ENCODE results near the gene AADACL4. TPM values are rescaled to one million over a fixed set of nuclear protein-coding genes. Genes with fewer than 3 reads are reported as not detected.
A peak's percentile ranks its signal among the peaks of the same experiment; 100 is the strongest.

The AADACL4 gene
- total and polyA plus RNA-seq, 3 experiments from 2014 or later: not detected

GRCh38 chr1:12613180-12613579, 30.7 kb upstream of the AADACL4 start:
- peaks cover 2 to 58% (median 10%) of the 10 kb centered on the region in 3 donors for H3K36me3 Mint-ChIP-seq
- H3K4me1 Mint-ChIP-seq: peaks cover 62 to 75% (median 69%) of the 10 kb centered on the region in 3 donors
- DNase-seq: no peak

GRCh38 chr1:12614402-12615158, 29.3 kb upstream of the AADACL4 start:
- ChIA-PET POLR2A (interaction anchor here (0.5 to 2.7 kb wide), 4 partner anchors 11 to 181 kb away, joined by 3 to 18 read pairs (median 4); no protein-coding TSS in a partner anchor), CTCF (interaction anchor here (7.9 kb wide), 1 partner anchor 12 kb away, joined by 124 read pairs; no protein-coding TSS in a partner anchor)
- peaks cover 0 to 62% (median 10%) of the 10 kb centered on the region in 3 donors for H3K36me3 Mint-ChIP-seq
- Histone ChIP-seq H3K27me3 (ENCODE audit: insufficient read depth, low read length, poor library complexity, severe bottlenecking) (no peaks in the 10 kb centered on the region), H3K36me3 (ENCODE audit: insufficient read depth, low read length) (peaks cover 8% of the 10 kb centered on the region), H3K4me3 (ENCODE audit: low read length) (peak overlapping the region; percentile 92), H3K9me3 (ENCODE audit: low read length) (no peaks in the 10 kb centered on the region), H3K4me1 (ENCODE audit: insufficient read depth, low read length) (peaks cover 39% of the 10 kb centered on the region), H3K27ac (ENCODE audit: low read depth, low read length) (no peak overlapping the region)
- peak overlapping the region in 7 of 8 donors; percentile 42 to 96 (median 83) for H3K27ac Mint-ChIP-seq
- H3K4me3 Mint-ChIP-seq: peak overlapping the region; percentile 98 to 99 (median 98)
- H3K27me3 Mint-ChIP-seq: peaks cover 0 to 10% of the 10 kb centered on the region in 2 donors
- DNase-seq: no peak
- peaks cover 0 to 2% (median 0%) of the 10 kb centered on the region in 5 donors for H3K9me3 Mint-ChIP-seq
- peaks cover 67 to 77% (median 70%) of the 10 kb centered on the region in 3 donors for H3K4me1 Mint-ChIP-seq

More at GRCh38 chr1:12613180-12613579, 30.7 kb upstream of the AADACL4 start:
- no peak overlapping the region for H3K4me3 ChIP-seq (ENCODE audit: low read length)
- ChIA-PET POLR2A (no interaction called here), CTCF (no interaction called here)
- peaks cover 0 to 10% of the 10 kb centered on the region in 2 donors for H3K27me3 Mint-ChIP-seq
- peak overlapping the region in 6 of 8 donors; percentile 23 to 96 (median 64) for H3K27ac Mint-ChIP-seq
- H3K9me3 Mint-ChIP-seq: peaks cover 0 to 2% (median 0%) of the 10 kb centered on the region in 5 donors
- H3K27me3 ChIP-seq (ENCODE audit: insufficient read depth, low read length, poor library complexity, severe bottlenecking): no peaks in the 10 kb centered on the region
- H3K4me1 ChIP-seq (ENCODE audit: insufficient read depth, low read length): peaks cover 35% of the 10 kb centered on the region
- peak overlapping the region in 5 of 7 donors; percentile 9 to 71 (median 38) for H3K4me3 Mint-ChIP-seq
- no peaks in the 10 kb centered on the region for H3K9me3 ChIP-seq (ENCODE audit: low read length)
- H3K27ac ChIP-seq (ENCODE audit: low read depth, low read length): no peak overlapping the region
- peaks cover 8% of the 10 kb centered on the region for H3K36me3 ChIP-seq (ENCODE audit: insufficient read depth, low read length)

GRCh38 chr1:12615159-12615864, 28.6 kb upstream of the AADACL4 start:
- Mint-ChIP-seq H3K9me3 (peaks cover 0 to 2% (median 0%) of the 10 kb centered on the region in 5 donors), H3K27me3 (peaks cover 0 to 10% of the 10 kb centered on the region in 2 donors), H3K27ac (peak overlapping the region; percentile 67 to 96 (median 83)), H3K4me1 (peaks cover 70 to 79% (median 71%) of the 10 kb centered on the region in 3 donors), H3K4me3 (peak overlapping the region; percentile 98 to 99 (median 98)), H3K36me3 (peaks cover 0 to 59% (median 10%) of the 10 kb centered on the region in 3 donors)
- peak overlapping the region; percentile 92 for H3K4me3 ChIP-seq (ENCODE audit: low read length)
- no peak for DNase-seq
- H3K9me3 ChIP-seq (ENCODE audit: low read length): no peaks in the 10 kb centered on the region
- no peaks in the 10 kb centered on the region for H3K27me3 ChIP-seq (ENCODE audit: insufficient read depth, low read length, poor library complexity, severe bottlenecking)
- peaks cover 46% of the 10 kb centered on the region for H3K4me1 ChIP-seq (ENCODE audit: insufficient read depth, low read length)
- peaks cover 8% of the 10 kb centered on the region for H3K36me3 ChIP-seq (ENCODE audit: insufficient read depth, low read length)
- POLR2A ChIA-PET: interaction anchor here (0.5 to 2.7 kb wide), 4 partner anchors 11 to 181 kb away, joined by 3 to 18 read pairs (median 5); no protein-coding TSS in a partner anchor
- peak overlapping the region; percentile 85 for H3K27ac ChIP-seq (ENCODE audit: low read depth, low read length)
- CTCF ChIA-PET: interaction anchor here (1.6 to 7.9 kb wide), 3 partner anchors 9 to 43 kb away, joined by 4 to 124 read pairs (median 5); no protein-coding TSS in a partner anchor

- H3K27ac Mint-ChIP-seq: peak overlapping the region; percentile 67 to 97 (median 88)
- H3K27ac ChIP-seq (ENCODE audit: low read depth, low read length): peak overlapping the region; percentile 85
- H3K4me3 ChIP-seq (ENCODE audit: low read length): peak overlapping the region; percentile 92
- H3K36me3 Mint-ChIP-seq: peaks cover 0 to 51% (median 10%) of the 10 kb centered on the region in 3 donors
- peak overlapping the region; percentile 98 to 99 (median 98) for H3K4me3 Mint-ChIP-seq
- ChIA-PET CTCF (interaction anchor here (1.2 to 7.9 kb wide), 8 partner anchors 10 to 281 kb away, joined by 3 to 124 read pairs (median 6); no protein-coding TSS in a partner anchor), POLR2A (interaction anchor here (0.6 to 2.7 kb wide), 5 partner anchors 10 to 256 kb away, joined by 3 to 18 read pairs (median 6); no protein-coding TSS in a partner anchor)
- H3K36me3 ChIP-seq (ENCODE audit: insufficient read depth, low read length): peaks cover 8% of the 10 kb centered on the region
- H3K4me1 Mint-ChIP-seq: peaks cover 70 to 78% (median 70%) of the 10 kb centered on the region in 3 donors
- peaks cover 0 to 10% of the 10 kb centered on the region in 2 donors for H3K27me3 Mint-ChIP-seq
- peak in 1 of 5 donors; percentile 29 for DNase-seq
- peaks cover 47% of the 10 kb centered on the region for H3K4me1 ChIP-seq (ENCODE audit: insufficient read depth, low read length)
- H3K27me3 ChIP-seq (ENCODE audit: insufficient read depth, low read length, poor library complexity, severe bottlenecking): no peaks in the 10 kb centered on the region
- no peaks in the 10 kb centered on the region for H3K9me3 ChIP-seq (ENCODE audit: low read length)
- peaks cover 0 to 2% (median 0%) of the 10 kb centered on the region in 5 donors for H3K9me3 Mint-ChIP-seq
Measured at GRCh38 chr1:12615865-12616708, 27.8 kb upstream of the AADACL4 start.

GRCh38 chr1:12616709-12617373, 27.0 kb upstream of the AADACL4 start:
- H3K27ac ChIP-seq (ENCODE audit: low read depth, low read length): peak overlapping the region; percentile 85
- Mint-ChIP-seq H3K27me3 (peaks cover 0 to 10% of the 10 kb centered on the region in 2 donors), H3K4me3 (peak overlapping the region; percentile 98 to 99 (median 98)), H3K4me1 (peaks cover 64 to 72% (median 67%) of the 10 kb centered on the region in 3 donors), H3K36me3 (peaks cover 0 to 46% (median 10%) of the 10 kb centered on the region in 3 donors), H3K27ac (peak overlapping the region; percentile 88 to 97 (median 96)), H3K9me3 (peaks cover 0 to 2% (median 0%) of the 10 kb centered on the region in 5 donors)
- DNase-seq: peak in 2 of 5 donors; percentile 12 to 40
- POLR2A ChIA-PET: interaction anchor here (0.6 to 2.7 kb wide), 6 partner anchors 11 to 257 kb away, joined by 3 to 18 read pairs (median 6); no protein-coding TSS in a partner anchor
- peaks cover 47% of the 10 kb centered on the region for H3K4me1 ChIP-seq (ENCODE audit: insufficient read depth, low read length)
- CTCF ChIA-PET: interaction anchor here (0.7 to 7.9 kb wide), 13 partner anchors 11 to 282 kb away, joined by 3 to 124 read pairs (median 4); no protein-coding TSS in a partner anchor
- H3K4me3 ChIP-seq (ENCODE audit: low read length): peak overlapping the region; percentile 92
- H3K36me3 ChIP-seq (ENCODE audit: insufficient read depth, low read length): peaks cover 8% of the 10 kb centered on the region
- H3K9me3 ChIP-seq (ENCODE audit: low read length): no peaks in the 10 kb centered on the region
- no peaks in the 10 kb centered on the region for H3K27me3 ChIP-seq (ENCODE audit: insufficient read depth, low read length, poor library complexity, severe bottlenecking)

- Mint-ChIP-seq H3K36me3 (peaks cover 0 to 42% (median 7%) of the 10 kb centered on the region in 3 donors), H3K27me3 (peaks cover 0 to 10% of the 10 kb centered on the region in 2 donors), H3K4me1 (peaks cover 58 to 67% (median 65%) of the 10 kb centered on the region in 3 donors), H3K9me3 (peaks cover 0 to 2% (median 0%) of the 10 kb centered on the region in 5 donors), H3K27ac (peak overlapping the region; percentile 88 to 97 (median 96)), H3K4me3 (peak overlapping the region; percentile 98 to 99 (median 98))
- H3K4me1 ChIP-seq (ENCODE audit: insufficient read depth, low read length): peaks cover 47% of the 10 kb centered on the region
- peak; percentile 35 to 67 (median 64) for DNase-seq
- H3K4me3 ChIP-seq (ENCODE audit: low read length): peak overlapping the region; percentile 92
- H3K27ac ChIP-seq (ENCODE audit: low read depth, low read length): peak overlapping the region; percentile 85
- H3K36me3 ChIP-seq (ENCODE audit: insufficient read depth, low read length): peaks cover 4% of the 10 kb centered on the region
- H3K27me3 ChIP-seq (ENCODE audit: insufficient read depth, low read length, poor library complexity, severe bottlenecking): no peaks in the 10 kb centered on the region
- CTCF ChIA-PET: interaction anchor here (0.7 to 7.9 kb wide), 14 partner anchors 12 to 303 kb away, joined by 3 to 124 read pairs (median 4); no protein-coding TSS in a partner anchor
- POLR2A ChIA-PET: interaction anchor here (0.6 to 2.0 kb wide), 8 partner anchors 13 to 347 kb away, joined by 4 to 24 read pairs (median 5); no protein-coding TSS in a partner anchor
- no peaks in the 10 kb centered on the region for H3K9me3 ChIP-seq (ENCODE audit: low read length)
Measured at GRCh38 chr1:12617511-12617900, 26.4 kb upstream of the AADACL4 start.

Data from CD8-positive, alpha-beta memory T cell (primary cell).